HG03039 (cell line): Measurements from ENCODE around the gene APPL2.
"Not testable (repeated sequence)": the region's sequence is repeated elsewhere in the genome, so short reads cannot be mapped to it uniquely, and the experiment has no call there.

ENCODE experiments used
- ATAC-seq: cut with Tn5 transposase; IDR thresholded peaks from one replicate; pipeline ENCODE4 v1.9.1; 2021; ENCODE audit warnings: mild to moderate bottlenecking, moderate library complexity; ENCODE audit not compliant: unreplicated experiment

APPL2 gene

GRCh38 chr12:105198961-105199360, 37.0 kb downstream of the APPL2 start:
- no peak for ATAC-seq

GRCh38 chr12:105196090-105196489, 39.9 kb downstream of the APPL2 start:
- no peak for ATAC-seq

- no peak for ATAC-seq
Observed at GRCh38 chr12:105194947-105195346, 41.0 kb downstream of the APPL2 start.

GRCh38 chr12:105192624-105193225, 43.2 kb downstream of the APPL2 start:
- ATAC-seq, result no peak

GRCh38 chr12:105190530-105190929, 45.4 kb downstream of the APPL2 start:
- ATAC-seq, result no peak

- no peak for ATAC-seq
Observed at GRCh38 chr12:105189293-105189692, 46.7 kb downstream of the APPL2 start.

- not testable (repeated sequence) for ATAC-seq
Observed at GRCh38 chr12:105183976-105184375, 52.0 kb downstream of the APPL2 start.

- ATAC-seq, result not testable (repeated sequence)
Observed at GRCh38 chr12:105183406-105183805, 52.6 kb downstream of the APPL2 start.

GRCh38 chr12:105179114-105179513, 56.9 kb downstream of the APPL2 start:
- ATAC-seq, result not testable (repeated sequence)

- no peak for ATAC-seq
Observed at GRCh38 chr12:105177208-105177607, 58.8 kb downstream of the APPL2 start.

- no peak for ATAC-seq
Observed at GRCh38 chr12:105175397-105175990, 60.5 kb downstream of the APPL2 start.

- ATAC-seq, result no peak
Observed at GRCh38 chr12:105171691-105172436, 64.1 kb downstream of the APPL2 start.

- no peak for ATAC-seq
Observed at GRCh38 chr12:105170139-105170538, 65.8 kb downstream of the APPL2 start.

- no peak for ATAC-seq
Observed at GRCh38 chr12:105168006-105168405, 68.0 kb downstream of the APPL2 start.

GRCh38 chr12:105167346-105167745, 68.6 kb downstream of the APPL2 start:
- no peak for ATAC-seq

- no peak for ATAC-seq
Observed at GRCh38 chr12:105166736-105167135, 69.2 kb downstream of the APPL2 start.

- no peak for ATAC-seq
Observed at GRCh38 chr12:105164068-105164467, 71.9 kb downstream of the APPL2 start.

GRCh38 chr12:105162174-105162573, 73.8 kb downstream of the APPL2 start:
- ATAC-seq, result no peak

GRCh38 chr12:105158876-105159275, 77.1 kb downstream of the APPL2 start:
- ATAC-seq, result no peak

GRCh38 chr12:105157606-105158005, 78.4 kb downstream of the APPL2 start:
- ATAC-seq, result no peak

- ATAC-seq, result no peak
Observed at GRCh38 chr12:105156260-105156659, 79.7 kb downstream of the APPL2 start.

- ATAC-seq, result no peak
Observed at GRCh38 chr12:105142259-105142658, 93.7 kb downstream of the APPL2 start.
